ENCODE results near the gene ZNF544.
A peak's percentile ranks its signal among the peaks of the same experiment; 100 is the strongest.
"Not testable (repeated sequence)": the region's sequence is repeated elsewhere in the genome, so short reads cannot be mapped to it uniquely, and the experiment has no call there.

ZNF544 gene

GRCh38 chr19:58252102-58252685 lies 23.5 kb downstream of the ZNF544 start:
- peak; percentile 46 for DNase-seq (ENCODE audit: low read depth)

- not testable (repeated sequence) for DNase-seq (ENCODE audit: low read depth)
Measured at GRCh38 chr19:58258259-58258658, 29.5 kb downstream of the ZNF544 start.

GRCh38 chr19:58261600-58261967 lies 32.9 kb downstream of the ZNF544 start:
- DNase-seq (ENCODE audit: low read depth) = no peak

GRCh38 chr19:58261968-58262921 lies 33.5 kb downstream of the ZNF544 start:
- peak; percentile 24 for DNase-seq (ENCODE audit: low read depth)

- no peak for DNase-seq (ENCODE audit: low read depth)
Measured at GRCh38 chr19:58262922-58263296, 34.2 kb downstream of the ZNF544 start.

- no peak for DNase-seq (ENCODE audit: low read depth)
Measured at GRCh38 chr19:58265100-58265499, 36.4 kb downstream of the ZNF544 start.

- no peak for DNase-seq (ENCODE audit: low read depth)
Measured at GRCh38 chr19:58268344-58268743, 39.6 kb downstream of the ZNF544 start.

GRCh38 chr19:58274771-58275201 lies 46.1 kb downstream of the ZNF544 start:
- peak; percentile 41 for DNase-seq (ENCODE audit: low read depth)

GRCh38 chr19:58275564-58275963 lies 46.9 kb downstream of the ZNF544 start:
- DNase-seq (ENCODE audit: low read depth) = no peak

- no peak for DNase-seq (ENCODE audit: low read depth)
Measured at GRCh38 chr19:58277197-58277596, 48.5 kb downstream of the ZNF544 start.

- DNase-seq (ENCODE audit: low read depth) = no peak
Measured at GRCh38 chr19:58277748-58278540, 49.2 kb downstream of the ZNF544 start.

GRCh38 chr19:58278541-58279041 lies 49.9 kb downstream of the ZNF544 start, which contains the start of gene ZNF8:
Gene ZNF8 (plus strand): TSS chr19:58278955. CDS start chr19:58279082, 127 bp downstream.
- DNase-seq (ENCODE audit: low read depth) = peak; percentile 100

GRCh38 chr19:58279042-58279924 lies 50.6 kb downstream of the ZNF544 start:
- DNase-seq (ENCODE audit: low read depth) = peak; percentile 75

GRCh38 chr19:58279925-58280316 lies 51.2 kb downstream of the ZNF544 start:
- no peak for DNase-seq (ENCODE audit: low read depth)

GRCh38 chr19:58284199-58284598 lies 55.5 kb downstream of the ZNF544 start:
- no peak for DNase-seq (ENCODE audit: low read depth)

GRCh38 chr19:58291943-58292342 lies 63.2 kb downstream of the ZNF544 start:
- DNase-seq (ENCODE audit: low read depth) = no peak

GRCh38 chr19:58294743-58295374 lies 66.1 kb downstream of the ZNF544 start:
- no peak for DNase-seq (ENCODE audit: low read depth)

- no peak for DNase-seq (ENCODE audit: low read depth)
Measured at GRCh38 chr19:58296104-58296503, 67.4 kb downstream of the ZNF544 start.

GRCh38 chr19:58300620-58301019 lies 71.9 kb downstream of the ZNF544 start:
- no peak for DNase-seq (ENCODE audit: low read depth)

GRCh38 chr19:58304255-58304654 lies 75.5 kb downstream of the ZNF544 start:
- no peak for DNase-seq (ENCODE audit: low read depth)

GRCh38 chr19:58304748-58305064 lies 76.0 kb downstream of the ZNF544 start:
- DNase-seq (ENCODE audit: low read depth) = no peak
